PC-9 (cell line): Measurements from ENCODE around the gene XAGE1A. TPM values are rescaled to one million over a fixed set of nuclear protein-coding genes. Genes with fewer than 3 reads are reported as not detected.
"Not testable (repeated sequence)": the region's sequence is repeated elsewhere in the genome, so short reads cannot be mapped to it uniquely, and the experiment has no call there.

Experiments used
- Bru-seq: library from RNA; stranded (reverse); fragments of 400-500 nt; gene quantifications from one replicate; lab custom pipeline; 2021; lab: Mats Ljungman, UMichigan
- BruChase-seq, 2 experiments: library from RNA; stranded (reverse); fragments of 400-500 nt; gene quantifications; one replicate each; lab custom pipeline; 2021; lab: Mats Ljungman, UMichigan
- BruUV-seq: library from RNA; stranded (reverse); fragments of 400-500 nt; replicated peaks from 2 replicates; lab custom pipeline; 2021; lab: Mats Ljungman, UMichigan
- CTCF ChIA-PET: fragments of 300-600 bp; sonication (Branson Sonifier 250); formaldehyde crosslinking; loops from one replicate; lab custom pipeline; 2022; ENCODE audit warnings: antibody characterized with exemption; lab: Charles Lee
- POLR2A ChIA-PET: fragments of 300-600 bp; sonication (Branson Sonifier 250); formaldehyde crosslinking; loops from one replicate; lab custom pipeline; 2022; ENCODE audit warnings: antibody characterized with exemption; ENCODE audit not compliant: unreplicated experiment; lab: Charles Lee
- DNase-seq, 2 experiments: peaks; one replicate each; pipeline versions ENCODE4 v3.0.0 to v3.0.0-alpha.2; 2015 to 2022; ENCODE audit warnings: mixed read lengths in 1 of 2
- H2AFZ ChIP-seq: fragments of 200-600 bp; sonication (generic); 2 replicates; pipeline ENCODE4 v1.8.1; 2017; ENCODE audit warnings: antibody characterized with exemption
- H3F3A ChIP-seq: fragments of 200-600 bp; sonication (generic); 2 replicates; pipeline ENCODE4 v1.8.1; 2017; ENCODE audit warnings: antibody characterized with exemption, mild to moderate bottlenecking, low read depth; ENCODE audit not compliant: insufficient read depth
- H3K27ac ChIP-seq: fragments of 200-600 bp; sonication (generic); 2 replicates; pipeline ENCODE4 v1.6.1; 2016; ENCODE audit warnings: mixed run types
- H3K27me3 ChIP-seq: fragments of 200-600 bp; sonication (generic); 2 replicates; pipeline ENCODE4 v1.6.1; 2016; ENCODE audit warnings: low read depth, mixed run types; ENCODE audit not compliant: insufficient read depth
- H3K36me3 ChIP-seq: fragments of 200-600 bp; sonication (generic); 2 replicates; pipeline ENCODE4 v1.6.1; 2016; ENCODE audit warnings: low read depth, mixed run types
- H3K4me1 ChIP-seq: fragments of 200-600 bp; sonication (generic); replicated peaks from 2 replicates; pipeline ENCODE4 v1.6.1; 2016; ENCODE audit warnings: mixed run types; ENCODE audit not compliant: insufficient read depth
- H3K4me2 ChIP-seq: fragments of 200-600 bp; sonication (generic); 2 replicates; pipeline ENCODE4 v1.6.1; 2017; ENCODE audit warnings: mixed run types
- H3K4me3 ChIP-seq: fragments of 200-600 bp; sonication (generic); 2 replicates; pipeline ENCODE4 v1.6.1; 2016; ENCODE audit warnings: mixed run types
- H3K79me2 ChIP-seq: fragments of 200-600 bp; sonication (generic); 2 replicates; pipeline ENCODE4 v1.6.1; 2017; ENCODE audit warnings: low read depth, mixed run types
- H3K9me2 ChIP-seq: fragments of 200-600 bp; sonication (generic); 2 replicates; pipeline ENCODE4 v1.8.1; 2017; ENCODE audit warnings: mild to moderate bottlenecking; ENCODE audit not compliant: insufficient read depth
- H3K9me3 ChIP-seq: fragments of 200-600 bp; sonication (generic); 2 replicates; pipeline ENCODE4 v1.8.1; 2016; ENCODE audit warnings: low read depth; ENCODE audit not compliant: insufficient read depth
- H4K20me1 ChIP-seq: fragments of 200-600 bp; sonication (generic); 2 replicates; pipeline ENCODE4 v1.8.1; 2017; ENCODE audit not compliant: insufficient read depth
- intact Hi-C: fragments of 100-400 bp; cut with micrococcal nuclease; formaldehyde crosslinking; loops from one replicate; pipeline ENCODE4 v1.10.0; 2022; ENCODE audit not compliant: unreplicated experiment
- long read RNA-seq: library from polyadenylated mRNA; stranded (forward); transcript quantifications from one replicate; pipeline ENCODE4 v2.0.0, GENCODE V29; 2022
- total RNA-seq: library from RNA; stranded (reverse); gene quantifications from 2 replicates; pipeline ENCODE4 v1.2.3, GENCODE V29; 2021

XAGE1A gene, protein sequence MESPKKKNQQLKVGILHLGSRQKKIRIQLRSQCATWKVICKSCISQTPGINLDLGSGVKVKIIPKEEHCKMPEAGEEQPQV
- not detected in 2 replicates for total RNA-seq
- not detected for Bru-seq, nascent RNA
- not detected for BruChase-seq, experiment 1, labeled RNA remaining after a 2-hour chase
- BruChase-seq, experiment 2, labeled RNA remaining after a 6-hour chase, result not detected
- long read RNA-seq, result 0 reads

DNA sequence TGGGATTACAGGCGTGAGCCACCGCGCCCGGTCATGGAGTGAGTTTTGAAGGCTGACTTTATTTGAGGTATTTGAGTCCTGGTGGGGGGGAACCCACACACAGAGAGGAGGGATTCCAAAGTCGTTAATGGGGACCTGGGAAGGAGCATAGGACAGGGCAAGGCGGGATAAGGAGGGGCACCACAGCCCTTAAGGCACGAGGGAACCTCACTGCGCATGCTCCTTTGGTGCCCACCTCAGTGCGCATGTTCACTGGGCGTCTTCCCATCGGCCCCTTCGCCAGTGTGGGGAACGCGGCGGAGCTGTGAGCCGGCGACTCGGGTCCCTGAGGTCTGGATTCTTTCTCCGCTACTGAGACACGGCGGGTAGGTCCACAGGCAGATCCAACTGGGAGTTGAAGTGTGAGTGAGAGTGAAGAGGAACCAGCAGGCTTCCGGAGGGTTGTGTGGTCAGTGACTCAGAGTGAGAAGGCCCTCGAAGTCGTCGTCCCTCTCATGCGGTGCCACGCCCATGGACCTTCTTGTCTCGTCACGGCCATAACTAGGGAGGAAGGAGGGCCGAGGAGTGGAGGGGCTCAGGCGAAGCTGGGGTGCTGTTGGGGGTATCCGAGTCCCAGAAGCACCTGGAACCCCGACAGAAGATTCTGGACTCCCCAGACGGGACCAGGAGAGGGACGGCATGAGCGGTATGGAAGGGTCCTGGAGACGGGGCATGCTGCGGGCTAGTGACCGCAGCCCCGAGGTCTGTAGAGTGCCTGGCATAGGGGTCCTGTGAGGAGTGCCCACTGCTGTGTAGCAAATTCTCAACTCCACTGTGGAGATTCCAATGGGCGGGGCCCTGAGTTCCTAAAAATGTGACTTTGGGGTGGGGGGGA lies at the start of gene XAGE1A:
Gene XAGE1A, plus strand, starts transcription at position 264 of the 874 bp plus-strand sequence. CDS start 1,554 bp downstream, outside the sequence.
- H3K27ac ChIP-seq, DNase-seq, H3K9me3 ChIP-seq, H3K79me2 ChIP-seq, H3K36me3 ChIP-seq, H3F3A ChIP-seq, H3K4me1 ChIP-seq, H2AFZ ChIP-seq, BruUV-seq, H3K27me3 ChIP-seq, H3K4me3 ChIP-seq, H3K4me2 ChIP-seq, POLR2A ChIA-PET, H3K9me2 ChIP-seq, CTCF ChIA-PET, H4K20me1 ChIP-seq, intact Hi-C loops: not testable (repeated sequence)

DNA sequence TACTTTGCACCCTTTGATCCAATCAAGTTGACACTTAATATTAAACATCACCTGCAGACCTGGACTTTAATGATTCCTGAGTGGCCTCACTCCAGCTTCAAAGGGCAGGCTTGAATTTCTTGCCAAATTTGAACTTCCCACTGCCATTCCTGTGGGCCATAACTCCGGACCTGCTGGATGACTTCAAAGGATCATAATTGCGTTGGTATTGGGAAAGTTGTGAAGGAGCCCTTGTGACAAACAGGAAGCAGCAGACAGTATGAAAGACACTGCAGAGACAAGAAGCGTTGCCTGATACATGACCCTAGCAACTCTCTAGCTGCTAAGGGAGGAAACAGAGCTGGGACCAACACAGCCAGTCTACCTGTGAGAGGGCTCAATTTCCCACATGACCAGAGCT lies 43.6 kb upstream of the XAGE1A start:
- BruUV-seq, POLR2A ChIA-PET, H3K4me3 ChIP-seq, DNase-seq, H3K36me3 ChIP-seq, H3K79me2 ChIP-seq, H3K4me2 ChIP-seq, H3F3A ChIP-seq, H2AFZ ChIP-seq, H4K20me1 ChIP-seq, H3K9me2 ChIP-seq, H3K9me3 ChIP-seq, H3K4me1 ChIP-seq, CTCF ChIA-PET, H3K27me3 ChIP-seq, intact Hi-C loops, H3K27ac ChIP-seq: not testable (repeated sequence)

DNA sequence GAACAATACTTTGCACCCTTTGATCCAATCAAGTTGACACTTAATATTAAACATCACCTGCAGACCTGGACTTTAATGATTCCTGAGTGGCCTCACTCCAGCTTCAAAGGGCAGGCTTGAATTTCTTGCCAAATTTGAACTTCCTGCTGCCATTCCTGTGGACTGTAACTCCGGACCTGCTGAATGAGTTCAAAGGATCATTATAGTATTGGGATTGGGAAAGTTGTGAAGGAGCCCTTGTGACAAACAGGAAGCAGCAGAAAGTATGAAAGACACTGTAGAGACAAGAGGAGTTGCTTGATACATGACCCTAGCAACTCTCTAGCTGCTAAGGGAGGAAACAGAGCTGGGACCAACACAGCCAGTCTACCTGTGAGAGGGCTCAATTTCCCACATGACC lies 24.3 kb upstream of the XAGE1A start:
- H3F3A ChIP-seq, H3K79me2 ChIP-seq, H3K27ac ChIP-seq, H4K20me1 ChIP-seq, H3K9me3 ChIP-seq, H3K4me3 ChIP-seq, H3K27me3 ChIP-seq, H3K4me2 ChIP-seq, CTCF ChIA-PET, H3K36me3 ChIP-seq, BruUV-seq, intact Hi-C loops, H2AFZ ChIP-seq, H3K4me1 ChIP-seq, POLR2A ChIA-PET, H3K9me2 ChIP-seq, DNase-seq: not testable (repeated sequence)

DNA sequence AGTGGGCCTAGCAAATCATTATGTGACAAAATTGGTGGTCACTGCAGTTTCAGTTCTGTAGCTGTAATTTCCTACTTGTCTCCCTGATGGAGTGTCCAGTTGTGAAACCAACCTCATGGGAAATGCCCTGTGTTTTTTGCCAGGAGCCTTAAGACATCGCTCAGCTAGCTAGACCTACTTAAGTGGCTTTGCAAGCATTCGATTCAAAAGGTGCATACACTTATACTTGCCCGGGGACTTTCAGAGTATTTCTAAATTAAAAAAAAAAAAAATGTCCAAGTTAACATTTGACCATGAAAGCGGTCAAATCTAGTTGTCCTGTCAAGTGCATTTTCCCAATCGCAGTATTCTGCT lies 788 bp downstream of the XAGE1A start:
- H3K9me2 ChIP-seq, H3K4me1 ChIP-seq, H3K4me2 ChIP-seq, H4K20me1 ChIP-seq, BruUV-seq, H3K27me3 ChIP-seq, H3K36me3 ChIP-seq, POLR2A ChIA-PET, H3K27ac ChIP-seq, H2AFZ ChIP-seq, H3K4me3 ChIP-seq, intact Hi-C loops, H3F3A ChIP-seq, CTCF ChIA-PET, H3K9me3 ChIP-seq, DNase-seq, H3K79me2 ChIP-seq: not testable (repeated sequence)

DNA sequence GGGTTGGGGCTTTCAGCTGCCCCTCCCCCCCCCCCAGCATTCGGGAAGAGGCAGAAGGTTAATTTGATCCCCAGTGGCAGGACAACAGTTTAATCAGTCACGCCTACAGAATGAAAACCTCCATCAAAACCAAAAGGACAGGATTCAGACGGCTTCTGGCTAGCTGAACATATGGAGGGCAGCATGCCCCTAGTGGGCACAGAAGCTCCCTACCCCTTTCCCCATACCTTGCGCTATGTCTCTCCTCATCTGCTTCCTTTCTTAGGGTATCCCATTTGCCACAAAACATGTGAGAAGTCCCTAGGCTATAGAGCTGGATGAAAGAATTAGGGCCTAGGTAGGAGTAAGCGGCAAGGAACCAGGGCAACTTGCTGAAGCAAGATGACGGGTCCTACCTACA lies 5.8 kb downstream of the XAGE1A start:
- H3K9me3 ChIP-seq, POLR2A ChIA-PET, BruUV-seq, H3K4me2 ChIP-seq, H3K36me3 ChIP-seq, CTCF ChIA-PET, H3K27ac ChIP-seq, H3K4me1 ChIP-seq, H2AFZ ChIP-seq, H3K4me3 ChIP-seq, H4K20me1 ChIP-seq, H3K79me2 ChIP-seq, H3K27me3 ChIP-seq, H3F3A ChIP-seq, intact Hi-C loops, DNase-seq, H3K9me2 ChIP-seq: not testable (repeated sequence)
